Epithelial cell of esophagus (primary cell): ENCODE data around the gene HDAC7.

Experiments used
- DNase-seq: peaks from one replicate; pipeline ENCODE4 v3.0.0; 2010; ENCODE audit warnings: low read depth
- H3K4me3 ChIP-seq: 2 replicates; pipeline ENCODE4 v1.5.1; 2011; ENCODE audit warnings: mild to moderate bottlenecking, low read length, control low read depth
- CTCF ChIP-seq: IDR thresholded peaks from 2 replicates; pipeline ENCODE4 v1.5.1; 2011; ENCODE audit warnings: low read depth, mild to moderate bottlenecking, low read length, control low read depth, inconsistent platforms; ENCODE audit not compliant: insufficient read depth; ENCODE audit errors: missing control alignments

HDAC7 gene

GRCh38 chr12:47823422-47824086, 3.9 kb upstream of the HDAC7 start:
- TF ChIP-seq CTCF, result no peak
- H3K4me3 ChIP-seq, result no peak overlapping the region
- DNase-seq, result no peak

GRCh38 chr12:47822863-47823262, 3.2 kb upstream of the HDAC7 start:
- H3K4me3 ChIP-seq, result no peak overlapping the region
- TF ChIP-seq CTCF, result no peak
- DNase-seq, result no peak

DNA sequence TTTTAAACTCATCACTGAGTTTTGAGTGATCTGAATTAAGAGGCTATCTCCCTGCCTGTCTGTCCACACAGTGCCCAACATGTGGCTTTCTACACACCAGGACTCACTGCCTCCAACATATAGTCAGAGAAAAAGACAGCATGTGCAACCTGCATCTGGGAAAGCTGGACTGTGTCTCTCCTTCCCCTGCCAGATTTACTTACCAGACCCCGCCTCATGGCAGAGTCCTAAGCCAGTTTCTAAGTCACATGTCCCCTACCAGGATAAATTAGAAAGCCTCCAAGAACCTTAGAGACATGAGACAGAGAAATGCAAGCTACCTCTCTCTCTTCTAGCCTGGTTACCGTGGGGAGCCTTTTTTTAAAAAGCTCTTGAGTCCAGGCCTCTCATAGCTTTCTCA, 2.7 kb upstream of the HDAC7 start:
- no peak for DNase-seq
- no peak for TF ChIP-seq CTCF
- H3K4me3 ChIP-seq, result no peak overlapping the region

DNA sequence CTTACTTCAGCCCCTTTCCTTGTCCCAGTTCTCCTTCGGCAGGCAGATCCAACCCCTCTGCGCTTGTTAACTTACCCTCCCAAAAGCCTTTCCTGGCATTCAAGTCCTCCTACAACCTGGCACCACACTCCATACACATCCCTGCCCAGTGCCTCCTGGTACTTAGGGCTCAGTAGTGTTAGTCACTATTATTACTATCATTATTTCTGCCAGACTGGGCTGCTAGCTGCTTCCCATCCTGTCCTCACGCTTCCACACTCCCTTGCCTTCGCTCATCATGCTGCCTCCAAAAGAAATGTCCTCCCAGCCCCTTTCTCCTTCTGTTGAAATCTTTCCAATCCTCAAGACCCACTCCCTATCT, 1.6 kb upstream of the HDAC7 start:
- no peak overlapping the region for H3K4me3 ChIP-seq
- TF ChIP-seq CTCF, result no peak
- DNase-seq, result no peak

DNA sequence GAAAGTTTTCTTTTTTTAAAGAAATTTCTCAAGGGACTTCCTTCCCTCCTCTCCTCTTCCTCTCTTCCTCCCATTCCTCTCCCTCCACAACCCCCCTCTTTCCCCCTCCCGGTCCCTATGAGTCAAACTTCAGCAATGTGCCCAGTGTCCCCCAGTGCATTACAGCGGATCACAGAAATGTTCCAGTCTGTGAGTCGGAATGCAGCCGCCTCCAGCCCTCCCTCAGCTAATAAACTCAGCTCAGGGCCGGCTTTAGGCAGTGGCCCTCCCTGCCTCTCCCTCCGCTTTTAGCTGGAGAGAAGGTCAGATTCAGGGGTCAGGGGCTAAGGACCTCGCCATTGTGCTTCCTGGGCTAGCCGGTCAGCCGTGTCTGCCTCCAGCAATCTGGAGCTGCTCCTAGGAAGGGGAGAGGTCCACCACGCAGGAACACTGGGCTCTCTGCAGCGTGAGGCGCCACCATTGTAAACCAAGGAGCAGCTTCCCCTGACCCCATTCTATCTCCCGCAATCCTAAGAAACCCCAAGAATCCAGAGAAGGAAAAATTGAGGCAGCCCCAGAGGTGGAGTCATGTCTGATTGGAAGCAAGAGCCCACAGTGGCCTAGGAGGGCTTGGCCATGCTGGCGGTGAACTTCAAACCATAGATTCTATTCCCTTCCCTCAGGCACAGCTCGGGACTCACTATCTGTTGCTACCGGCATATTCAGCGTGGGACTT, 1.1 kb upstream of the HDAC7 start:
- no peak for TF ChIP-seq CTCF
- H3K4me3 ChIP-seq, result peak overlapping the region; percentile 67
- peak; percentile 84 for DNase-seq

- H3K4me3 ChIP-seq, result peak overlapping the region; percentile 67
- DNase-seq, result no peak
- peak; percentile 13 for TF ChIP-seq CTCF
These were observed 386 bp downstream of the HDAC7 start for GRCh38 chr12:47819138-47819895.
